HS-27A (cell line): ENCODE measurements around the gene CLCN3.
"Not testable (repeated sequence)": the region's sequence is repeated elsewhere in the genome, so short reads cannot be mapped to it uniquely, and the experiment has no call there.

Experiments
- DNase-seq: peaks from one replicate; pipeline ENCODE4 v3.0.0-alpha.2; 2012; ENCODE audit warnings: low read depth, missing footprints

CLCN3 gene

DNA sequence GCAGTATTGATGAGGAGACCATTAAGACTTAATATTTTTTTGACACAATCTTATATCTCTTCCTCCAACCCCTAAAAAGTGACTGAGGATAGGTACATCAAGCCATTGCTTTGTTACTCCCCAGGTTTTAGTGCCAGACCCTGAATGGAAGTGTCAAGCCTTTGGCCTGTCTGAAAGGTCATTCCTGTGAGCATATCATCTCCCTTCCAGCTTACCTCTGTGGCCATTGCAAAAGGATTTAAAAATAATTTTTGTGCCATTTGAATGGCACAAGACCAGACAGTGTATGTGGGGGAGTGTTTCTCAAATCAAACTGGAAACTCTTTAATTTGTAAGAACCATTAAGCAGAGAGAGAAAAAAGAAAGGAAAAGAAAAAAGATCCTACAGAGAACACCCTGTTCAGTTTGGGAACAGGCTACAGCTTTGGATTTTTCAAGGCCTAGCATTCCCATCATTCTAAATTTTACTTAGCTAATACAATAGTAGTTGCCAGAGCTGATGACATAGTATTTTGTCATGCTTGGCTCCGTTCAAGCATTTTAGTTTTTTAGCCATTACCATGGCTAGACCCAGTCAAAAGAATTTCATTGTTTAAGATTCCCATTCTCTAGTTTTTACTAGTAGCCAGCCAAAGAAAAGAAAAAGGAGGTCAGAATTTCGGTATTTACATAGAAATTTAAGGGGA lies 87.7 kb downstream of the CLCN3 start:
- DNase-seq: no peak

- DNase-seq: no peak
Observed at GRCh38 chr4:169715826-169716225, 95.4 kb downstream of the CLCN3 start.

GRCh38 chr4:169716677-169717076 lies 96.3 kb downstream of the CLCN3 start:
- no peak for DNase-seq

- no peak for DNase-seq
Observed at GRCh38 chr4:169720529-169720928, 100.2 kb downstream of the CLCN3 start.

- no peak for DNase-seq
Observed at GRCh38 chr4:169723207-169723965, 103.0 kb downstream of the CLCN3 start.

- no peak for DNase-seq
Observed at GRCh38 chr4:169724260-169724659, 103.9 kb downstream of the CLCN3 start.

GRCh38 chr4:169727616-169728015 lies 107.2 kb downstream of the CLCN3 start:
- DNase-seq: no peak

DNA sequence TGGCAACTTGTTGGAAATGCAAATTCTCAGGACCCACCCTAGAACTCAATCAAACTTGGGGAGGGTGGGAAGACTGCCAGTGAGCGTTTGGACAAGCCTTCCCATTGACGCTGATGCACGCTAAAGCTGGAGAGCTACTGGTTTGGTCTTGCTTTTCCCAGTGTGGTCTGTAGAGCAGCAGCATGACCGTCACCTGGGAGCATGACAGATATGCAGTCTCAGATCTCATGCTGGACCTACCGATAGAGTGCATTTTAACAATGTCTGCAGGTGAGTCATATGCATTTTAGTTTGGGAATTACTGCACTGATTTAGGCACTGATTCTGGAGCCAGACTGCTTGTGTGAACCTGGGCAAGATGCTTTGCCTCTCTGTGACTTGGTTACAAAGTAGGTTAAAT lies 110.2 kb downstream of the CLCN3 start:
- no peak for DNase-seq

GRCh38 chr4:169738604-169739003 lies 118.2 kb downstream of the CLCN3 start:
- not testable (repeated sequence) for DNase-seq

DNA sequence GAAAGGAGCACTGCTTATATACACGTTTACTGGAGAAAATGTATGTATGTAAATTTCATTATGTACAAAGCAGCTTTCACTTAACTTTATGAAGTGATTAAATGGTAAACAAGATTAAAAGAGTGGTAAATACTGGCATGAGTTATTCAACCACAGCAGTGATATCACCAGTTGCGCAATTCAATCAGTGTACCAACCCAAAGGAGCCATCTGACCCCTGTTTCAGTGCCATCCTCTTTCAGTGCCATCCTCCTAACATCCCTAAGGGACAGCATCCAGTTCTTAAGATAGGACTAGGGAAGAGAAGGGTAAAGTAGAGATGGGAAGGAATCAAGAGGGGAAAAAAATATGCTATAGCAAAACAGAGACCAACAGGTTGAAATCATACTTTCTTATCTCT lies 121.2 kb downstream of the CLCN3 start:
- no peak for DNase-seq

GRCh38 chr4:169744601-169745000 lies 124.2 kb downstream of the CLCN3 start:
- no peak for DNase-seq

- DNase-seq: no peak
Observed at GRCh38 chr4:169745291-169745690, 124.9 kb downstream of the CLCN3 start.

DNA sequence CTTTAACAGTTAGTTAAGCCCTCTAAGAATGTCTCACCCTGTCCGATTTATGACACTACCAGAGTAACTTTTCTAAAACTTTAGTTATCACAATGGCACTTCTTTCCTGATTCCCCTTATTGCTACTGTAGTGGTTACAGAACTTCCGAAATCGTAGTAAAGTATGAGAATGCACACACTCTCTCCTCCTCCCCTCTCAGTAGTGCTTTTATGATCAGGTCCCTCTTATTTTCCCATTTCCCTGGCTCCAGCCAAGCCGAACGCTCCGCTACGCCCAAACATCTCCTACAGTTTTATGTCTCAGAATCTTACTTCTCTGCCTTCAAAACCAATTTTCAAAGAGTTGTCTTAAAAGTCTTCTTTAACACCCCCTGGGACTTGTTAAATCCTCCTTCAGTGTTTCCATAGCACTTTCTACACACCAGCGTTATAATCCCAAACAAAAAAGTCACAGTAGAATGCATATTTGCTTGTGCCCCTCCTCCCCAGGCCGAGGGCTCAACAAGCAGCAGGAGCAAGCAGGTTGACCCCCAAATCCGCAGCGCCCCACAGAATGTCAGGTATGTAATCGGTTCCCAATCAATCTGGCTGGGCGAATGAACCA lies 136.7 kb downstream of the CLCN3 start:
- DNase-seq: no peak

GRCh38 chr4:169757575-169758184 lies 137.3 kb downstream of the CLCN3 start, which contains the start of gene HPF1:
HPF1 (minus strand) TSS chr4:169757944; CDS start chr4:169757877, 67 bp downstream.
- DNase-seq: peak; percentile 56

DNA sequence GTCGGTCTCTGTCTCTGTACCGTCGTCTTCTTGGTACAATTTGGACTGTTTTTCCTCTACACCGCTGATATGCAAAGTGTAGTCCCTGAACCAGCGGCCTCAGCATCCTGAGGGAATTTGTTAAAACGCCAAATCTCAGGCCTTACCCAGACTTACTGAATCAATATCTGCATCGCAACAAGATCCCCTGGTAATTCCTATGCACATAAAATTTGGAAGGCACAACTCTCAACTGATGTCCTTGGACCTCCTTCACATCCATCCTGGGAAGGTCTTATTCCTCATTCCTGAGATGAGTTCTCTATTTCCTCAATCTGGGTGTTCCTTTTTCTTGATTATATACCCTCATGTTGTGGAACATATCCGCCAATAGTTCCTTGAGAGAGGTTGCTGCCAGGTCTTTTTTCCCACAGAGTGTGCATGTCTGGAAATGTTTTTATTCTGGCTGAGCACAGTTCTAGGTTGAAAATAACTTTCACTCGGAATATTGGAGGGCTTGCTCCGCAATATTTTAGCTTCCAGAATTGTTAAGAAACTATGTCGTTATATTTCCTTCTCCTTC lies 138.1 kb downstream of the CLCN3 start:
- no peak for DNase-seq

DNA sequence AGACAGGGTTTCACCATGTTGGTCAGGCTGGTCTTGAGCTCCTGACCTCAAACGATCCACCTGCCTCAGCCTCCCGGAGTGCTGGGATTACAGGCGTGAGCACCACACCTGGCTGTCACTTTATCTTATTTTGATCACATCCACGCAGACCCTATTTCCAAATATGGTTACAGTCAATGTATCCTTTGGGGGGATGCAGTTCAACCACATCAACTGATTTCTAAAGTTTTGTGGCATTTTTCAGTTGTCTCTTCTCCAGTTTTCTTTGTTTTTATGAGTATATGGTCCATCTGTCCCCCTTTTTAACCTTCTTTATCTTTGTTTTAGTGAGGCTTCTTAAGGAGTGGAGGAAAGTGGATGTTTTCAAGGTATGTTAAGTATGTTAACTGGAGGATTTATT lies 141.5 kb downstream of the CLCN3 start:
- no peak for DNase-seq

DNA sequence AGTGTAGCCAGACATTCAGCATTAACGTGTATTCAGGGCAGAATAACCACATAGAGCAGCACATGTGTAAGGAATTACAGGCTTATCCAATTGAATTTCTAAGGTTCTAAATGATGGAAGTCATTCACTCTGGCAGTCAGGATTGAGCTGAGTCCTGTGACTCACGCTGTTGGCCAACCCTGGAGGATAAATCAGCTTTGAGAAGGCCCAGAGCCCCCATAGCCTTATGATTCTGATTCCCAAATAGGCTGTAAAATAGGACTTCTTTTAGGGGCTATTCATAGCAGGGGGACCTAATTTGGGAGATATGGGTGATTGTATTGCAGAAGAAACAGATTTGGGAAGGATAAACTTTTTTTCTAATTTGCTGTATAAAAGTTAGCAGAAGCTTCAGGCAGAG lies 145.5 kb downstream of the CLCN3 start:
- DNase-seq: no peak

DNA sequence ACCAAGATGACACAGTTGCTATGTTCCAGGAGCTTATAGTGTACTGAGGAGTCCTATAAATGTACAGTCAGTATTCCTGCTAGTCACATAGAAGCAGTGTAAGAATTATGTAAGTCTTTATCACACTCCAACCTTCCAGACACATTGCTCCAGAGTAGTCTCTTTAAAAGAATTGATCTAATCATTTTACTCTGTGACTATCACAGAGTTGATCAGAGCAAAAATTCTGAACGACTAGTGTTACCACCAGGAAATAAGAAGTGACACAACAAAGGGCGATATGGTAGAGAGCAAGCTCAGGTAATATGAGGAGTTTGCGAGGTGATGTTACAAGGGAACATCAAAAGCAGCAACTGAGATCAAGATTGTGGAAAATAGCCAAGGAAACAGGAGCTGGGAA lies 146.4 kb downstream of the CLCN3 start:
- DNase-seq: no peak

- DNase-seq: no peak
Observed at GRCh38 chr4:169768385-169768784, 148.0 kb downstream of the CLCN3 start.

- DNase-seq: no peak
Observed at GRCh38 chr4:169770416-169770815, 150.0 kb downstream of the CLCN3 start.

GRCh38 chr4:169771556-169772080 lies 151.2 kb downstream of the CLCN3 start:
- DNase-seq: not testable (repeated sequence)
